GM23248 (cell line): ENCODE results near the gene TM9SF2. TPM values are rescaled to one million over a fixed set of nuclear protein-coding genes. Genes with fewer than 3 reads are reported as not detected.

ENCODE experiments used
- DNase-seq: peaks from one replicate; pipeline ENCODE4 v3.0.0-alpha.2; 2015
- H2AFZ ChIP-seq: fragments of 200-600 bp; sonication (generic); 2 replicates; pipeline ENCODE4 v1.6.1; 2016; ENCODE audit warnings: antibody characterized with exemption
- H3F3A ChIP-seq: fragments of 200-600 bp; sonication (generic); 2 replicates; pipeline ENCODE4 v1.6.1; 2016; ENCODE audit warnings: mild to moderate bottlenecking, antibody characterized with exemption, mixed run types; ENCODE audit not compliant: insufficient read depth
- H3K27ac ChIP-seq: fragments of 200-600 bp; sonication (generic); 2 replicates; pipeline ENCODE4 v1.5.1; 2016; ENCODE audit warnings: mild to moderate bottlenecking
- H3K27me3 ChIP-seq: fragments of 200-600 bp; sonication (generic); replicated peaks from 2 replicates; pipeline ENCODE4 v1.6.1; 2016; ENCODE audit warnings: mild to moderate bottlenecking; ENCODE audit not compliant: insufficient read depth
- H3K36me3 ChIP-seq: fragments of 200-600 bp; sonication (generic); 2 replicates; pipeline ENCODE4 v1.6.1; 2016; ENCODE audit warnings: low read depth, mild to moderate bottlenecking
- H3K4me1 ChIP-seq: fragments of 200-600 bp; sonication (generic); 2 replicates; pipeline ENCODE4 v1.6.1; 2016; ENCODE audit warnings: mild to moderate bottlenecking; ENCODE audit not compliant: insufficient read depth
- H3K4me2 ChIP-seq: fragments of 200-600 bp; sonication (generic); one replicate; pipeline ENCODE4 v1.6.1; 2016; ENCODE audit warnings: mild to moderate bottlenecking; ENCODE audit not compliant: unreplicated experiment
- H3K4me3 ChIP-seq: fragments of 200-600 bp; sonication (generic); 2 replicates; pipeline ENCODE4 v1.5.1; 2016; ENCODE audit warnings: mild to moderate bottlenecking
- H3K79me2 ChIP-seq: fragments of 200-600 bp; sonication (generic); 2 replicates; pipeline ENCODE4 v1.6.1; 2016; ENCODE audit warnings: mild to moderate bottlenecking; ENCODE audit not compliant: insufficient read depth
- H3K9ac ChIP-seq: fragments of 200-600 bp; sonication (generic); 2 replicates; pipeline ENCODE4 v1.6.1; 2016; ENCODE audit warnings: mild to moderate bottlenecking
- H3K9me2 ChIP-seq: fragments of 200-600 bp; sonication (generic); 2 replicates; pipeline ENCODE4 v1.6.1; 2016; ENCODE audit warnings: mixed run types, mild to moderate bottlenecking, moderate library complexity; ENCODE audit not compliant: insufficient read depth
- H3K9me3 ChIP-seq: fragments of 200-600 bp; sonication (generic); one replicate; pipeline ENCODE4 v1.6.1; 2017; ENCODE audit warnings: low read depth
- H4K20me1 ChIP-seq: fragments of 200-600 bp; sonication (generic); 2 replicates; pipeline ENCODE4 v1.6.0; 2016; ENCODE audit not compliant: insufficient read depth
- EZH2 ChIP-seq: fragments of 200-600 bp; sonication (generic); IDR thresholded peaks from 2 replicates; pipeline ENCODE4 v1.6.1; 2018; ENCODE audit warnings: antibody characterized with exemption, mild to moderate bottlenecking; ENCODE audit not compliant: insufficient read depth, poor library complexity, severe bottlenecking
- EZH2phosphoT487 ChIP-seq: fragments of 200-600 bp; sonication (generic); IDR thresholded peaks from 2 replicates; pipeline ENCODE4 v1.6.1; 2018; ENCODE audit warnings: antibody characterized with exemption, moderate library complexity, mild to moderate bottlenecking, low read depth; ENCODE audit not compliant: insufficient read depth
- WGBS, 2 experiments: methylation state at CpG; one replicate each; pipeline ENCODE4 v1.1.6; 2015 to 2017; ENCODE audit warnings: low lambda C conversion rate in 2 of 2, low coverage in 1 of 2; ENCODE audit errors: missing lambda C conversion rate in 2 of 2; 5-methylcytosine and 5-hydroxymethylcytosine counted together
- in situ Hi-C: fragments of 300-500 bp; cut with MboI; formaldehyde crosslinking; loops from 2 replicates; pipeline ENCODE4 v1.15.0; 2020
- polyA plus RNA-seq: library from polyadenylated mRNA; unstranded; fragments of >200 nt; fragmentation: Nextera tagmentation; extraction: Ambion mirVana; gene quantifications from 2 replicates; pipeline ENCODE4 v1.2.1, GENCODE V29; 2016
- total RNA-seq: library from RNA; depleted of rRNA; stranded (reverse); fragments of >200 nt; shearing (Covaris generic); gene quantifications from 2 replicates; pipeline ENCODE4 v1.2.3, GENCODE V29; 2014

TM9SF2 gene
- total and polyA plus RNA-seq, 2 experiments from 2014 or later, result 162 to 168 TPM

- no peaks in the 10 kb centered on the region for H3K27me3 ChIP-seq
- no peak for TF ChIP-seq EZH2phosphoT487
- no peak for TF ChIP-seq EZH2
- no peaks in the 10 kb centered on the region for H3K9me3 ChIP-seq
- peak overlapping the region; percentile 84 for H3K4me2 ChIP-seq
- H4K20me1 ChIP-seq, result no peaks in the 10 kb centered on the region
- peaks cover 2% of the 10 kb centered on the region for H3K79me2 ChIP-seq
- no peaks in the 10 kb centered on the region for H3K9me2 ChIP-seq
- H2AFZ ChIP-seq, result peak overlapping the region; percentile 98
- H3K4me3 ChIP-seq, result peak overlapping the region; percentile 82
- peaks cover 43% of the 10 kb centered on the region for H3F3A ChIP-seq
- 40 to 46% methylated on average over 12 of the region's 12 CpGs for WGBS, 2 experiments
- H3K27ac ChIP-seq, result peak overlapping the region; percentile 85
- peak overlapping the region; percentile 78 for H3K9ac ChIP-seq
- peak; percentile 85 for DNase-seq
- in situ Hi-C loops, result no loop called here
- H3K4me1 ChIP-seq, result peaks cover 8% of the 10 kb centered on the region; the same call in 1 of the 2 replicates
- no peaks in the 10 kb centered on the region for H3K36me3 ChIP-seq
Observed at GRCh38 chr13:99496184-99497142, 4.8 kb upstream of the TM9SF2 start.

GRCh38 chr13:99498171-99499161 lies 2.8 kb upstream of the TM9SF2 start:
- no peak for TF ChIP-seq EZH2phosphoT487
- TF ChIP-seq EZH2, result no peak

GRCh38 chr13:99500839-99501183 lies 461 bp upstream of the TM9SF2 start:
- WGBS, 2 experiments, result 1% methylated on average over 9 of the region's 9 CpGs
- H3K36me3 ChIP-seq, result no peaks in the 10 kb centered on the region
- H3F3A ChIP-seq, result peaks cover 32% of the 10 kb centered on the region
- H3K9me3 ChIP-seq, result no peaks in the 10 kb centered on the region
- H3K9ac ChIP-seq, result peak overlapping the region; percentile 93
- H4K20me1 ChIP-seq, result no peaks in the 10 kb centered on the region
- in situ Hi-C loops, result no loop called here
- H3K4me1 ChIP-seq, result peaks cover 36% of the 10 kb centered on the region
- TF ChIP-seq EZH2 (no peak), EZH2phosphoT487 (no peak)
- peak overlapping the region; percentile 97 for H2AFZ ChIP-seq
- no peaks in the 10 kb centered on the region for H3K27me3 ChIP-seq
- peak overlapping the region; percentile 89 for H3K4me3 ChIP-seq
- no peaks in the 10 kb centered on the region for H3K9me2 ChIP-seq
- no peak for DNase-seq
- H3K4me2 ChIP-seq, result peak overlapping the region; percentile 100
- peak overlapping the region; percentile 56 for H3K27ac ChIP-seq
- H3K79me2 ChIP-seq, result peaks cover 46% of the 10 kb centered on the region

More at GRCh38 chr13:99498171-99499161, 2.8 kb upstream of the TM9SF2 start:
- 6 to 12% methylated on average over 43 to 50 of the region's 50 CpGs for WGBS, 2 experiments
- peak overlapping the region; percentile 89 for H3K4me2 ChIP-seq
- peak; percentile 96 for DNase-seq
- H3K79me2 ChIP-seq, result peaks cover 22% of the 10 kb centered on the region
- in situ Hi-C loops, result no loop called here
- peaks cover 43% of the 10 kb centered on the region for H3F3A ChIP-seq
- no peaks in the 10 kb centered on the region for H4K20me1 ChIP-seq
- peak overlapping the region; percentile 81 for H3K9ac ChIP-seq
- H2AFZ ChIP-seq, result peak overlapping the region; percentile 98
- H3K27ac ChIP-seq, result peak overlapping the region; percentile 87
- peaks cover 15% of the 10 kb centered on the region for H3K4me1 ChIP-seq
- no peaks in the 10 kb centered on the region for H3K9me3 ChIP-seq
- peak overlapping the region; percentile 76 for H3K4me3 ChIP-seq
- H3K27me3 ChIP-seq, result no peaks in the 10 kb centered on the region
- H3K9me2 ChIP-seq, result no peaks in the 10 kb centered on the region
- H3K36me3 ChIP-seq, result no peaks in the 10 kb centered on the region

GRCh38 chr13:99501848-99502301 lies 603 bp downstream of the TM9SF2 start:
- peak; percentile 72 for DNase-seq
- Histone ChIP-seq H3K4me1 (peaks cover 42% of the 10 kb centered on the region), H4K20me1 (peaks cover 7% of the 10 kb centered on the region; the same call in 1 of the 2 replicates), H2AFZ (peak overlapping the region; percentile 97), H3K27ac (peak overlapping the region; percentile 76), H3K79me2 (peaks cover 56% of the 10 kb centered on the region), H3K4me2 (peak overlapping the region; percentile 100), H3K9me2 (no peaks in the 10 kb centered on the region), H3K9ac (peak overlapping the region; percentile 93), H3K27me3 (no peaks in the 10 kb centered on the region), H3K36me3 (no peaks in the 10 kb centered on the region), H3K9me3 (no peaks in the 10 kb centered on the region), H3F3A (peaks cover 21% of the 10 kb centered on the region), H3K4me3 (peak overlapping the region; percentile 89)
- TF ChIP-seq EZH2phosphoT487 (no peak), EZH2 (no peak)
- WGBS, 2 experiments, result 0 to 1% methylated on average over 16 to 18 of the region's 18 CpGs
- in situ Hi-C loops, result no loop called here
